HepG2 (cell line): ENCODE results near the gene NUDT22. TPM values are rescaled to one million over a fixed set of nuclear protein-coding genes. Genes with fewer than 3 reads are reported as not detected.
A peak's percentile ranks its signal among the peaks of the same experiment; 100 is the strongest.

Source experiments
- AGO2 ChIP-seq: fragments of 200-400 bp; formaldehyde crosslinking; optimal IDR thresholded peaks from 2 replicates; pipeline ENCODE3; 2017; ENCODE audit warnings: mild to moderate bottlenecking, low read depth, low read length, moderate library complexity
- CREB1 ChIP-seq, 2 experiments: fragments of 450-650 bp in 1 of 2; IDR thresholded peaks; 2 replicates each; pipeline ENCODE4 v1.6.1; 2016 to 2017; ENCODE audit warnings: control low read depth in 1 of 2, mild to moderate bottlenecking in 1 of 2, missing compliant biosample characterization in 1 of 2, missing genetic modification characterization in 1 of 2
- KDM4B ChIP-seq: sonication (generic); formaldehyde crosslinking; IDR thresholded peaks from 2 replicates; pipeline ENCODE4 v1.4.0; 2020; ENCODE audit warnings: missing genetic modification reagents
- MZF1 ChIP-seq: sonication (generic); formaldehyde crosslinking; IDR thresholded peaks from 2 replicates; pipeline ENCODE4 v1.8.1; 2023; ENCODE audit warnings: mild to moderate bottlenecking, missing genetic modification reagents, borderline replicate concordance
- PCBP2 ChIP-seq: fragments of 200-400 bp; formaldehyde crosslinking; optimal IDR thresholded peaks from 2 replicates; pipeline ENCODE3; 2018; ENCODE audit warnings: low read length, low read depth; ENCODE audit not compliant: poor library complexity, severe bottlenecking
- ZBTB7A ChIP-seq: sonication (generic); formaldehyde crosslinking; IDR thresholded peaks from 2 replicates; pipeline ENCODE4 v1.8.0; 2022; ENCODE audit warnings: mild to moderate bottlenecking, missing genetic modification reagents
- ZFP1 ChIP-seq: IDR thresholded peaks from 2 replicates; pipeline ENCODE4 v1.6.1; 2016
- ZNF3 ChIP-seq: IDR thresholded peaks from 2 replicates; pipeline ENCODE4 v1.7.0; 2017; ENCODE audit warnings: inconsistent platforms
- ZNF605 ChIP-seq: sonication (generic); formaldehyde crosslinking; IDR thresholded peaks from 2 replicates; pipeline ENCODE4 v1.8.0; 2022; ENCODE audit warnings: mild to moderate bottlenecking, missing genetic modification reagents
- ZNF788 ChIP-seq: sonication (generic); formaldehyde crosslinking; IDR thresholded peaks from 2 replicates; pipeline ENCODE4 v1.5.0; 2020; ENCODE audit warnings: mild to moderate bottlenecking, missing genetic modification reagents, borderline replicate concordance
- polyA plus RNA-seq, 8 experiments: library from polyadenylated mRNA; depleted of rRNA in 3 of 8; stranded (reverse) in 7 of 8; unstranded in 1 of 8; fragments of >200 nt; fragmentation: Illumina TruSeq in 4 of 8; extraction: Trizol in 4 of 8; gene quantifications; 2 replicates each; pipeline versions ENCODE4 v1.2.1 to v1.2.3, GENCODE V29; 2011 to 2016; ENCODE audit warnings: low read depth in 4 of 8, missing spikeins in 1 of 8, mixed read lengths in 1 of 8; ENCODE audit not compliant: insufficient read depth in 1 of 8
- total RNA-seq, 5 experiments: library from RNA; depleted of rRNA; stranded (reverse); fragments of >200 nt; fragmentation: Illumina TruSeq; extraction: Trizol; gene quantifications; 2 replicates each; pipeline ENCODE4 v1.2.3, GENCODE V29; 2016; ENCODE audit warnings: low read depth in 1 of 5
- TF ChIP-seq, protein P1 (sequence below): sonication (generic); formaldehyde crosslinking; IDR thresholded peaks from 2 replicates; pipeline ENCODE4 v1.5.1; 2020; ENCODE audit warnings: missing genetic modification reagents, mild to moderate bottlenecking, borderline replicate concordance
- TF ChIP-seq, protein P2 (sequence below): sonication (generic); formaldehyde crosslinking; conservative IDR thresholded peaks from 2 replicates; pipeline ENCODE4 v1.4.0; 2020; ENCODE audit warnings: missing genetic modification reagents
- TF ChIP-seq, protein P3 (sequence below): sonication (generic); formaldehyde crosslinking; conservative IDR thresholded peaks from 2 replicates; pipeline ENCODE4 v1.4.0; 2020; ENCODE audit warnings: missing genetic modification reagents
- TF ChIP-seq, protein P4 (sequence below): IDR thresholded peaks from 2 replicates; pipeline ENCODE4 v1.6.1; 2012; ENCODE audit warnings: low read length, improper control_type of control experiment
- TF ChIP-seq, protein P5 (sequence below): sonication (generic); formaldehyde crosslinking; IDR thresholded peaks from 2 replicates; pipeline ENCODE4 v1.4.0; 2020; ENCODE audit warnings: mild to moderate bottlenecking, missing genetic modification reagents

NUDT22 gene
- total and polyA plus RNA-seq, 2 of the 13 experiments (the other 11 are each of a cell fraction or from before 2014, with no cell fraction given): 33.5 to 39.8 TPM

DNA sequence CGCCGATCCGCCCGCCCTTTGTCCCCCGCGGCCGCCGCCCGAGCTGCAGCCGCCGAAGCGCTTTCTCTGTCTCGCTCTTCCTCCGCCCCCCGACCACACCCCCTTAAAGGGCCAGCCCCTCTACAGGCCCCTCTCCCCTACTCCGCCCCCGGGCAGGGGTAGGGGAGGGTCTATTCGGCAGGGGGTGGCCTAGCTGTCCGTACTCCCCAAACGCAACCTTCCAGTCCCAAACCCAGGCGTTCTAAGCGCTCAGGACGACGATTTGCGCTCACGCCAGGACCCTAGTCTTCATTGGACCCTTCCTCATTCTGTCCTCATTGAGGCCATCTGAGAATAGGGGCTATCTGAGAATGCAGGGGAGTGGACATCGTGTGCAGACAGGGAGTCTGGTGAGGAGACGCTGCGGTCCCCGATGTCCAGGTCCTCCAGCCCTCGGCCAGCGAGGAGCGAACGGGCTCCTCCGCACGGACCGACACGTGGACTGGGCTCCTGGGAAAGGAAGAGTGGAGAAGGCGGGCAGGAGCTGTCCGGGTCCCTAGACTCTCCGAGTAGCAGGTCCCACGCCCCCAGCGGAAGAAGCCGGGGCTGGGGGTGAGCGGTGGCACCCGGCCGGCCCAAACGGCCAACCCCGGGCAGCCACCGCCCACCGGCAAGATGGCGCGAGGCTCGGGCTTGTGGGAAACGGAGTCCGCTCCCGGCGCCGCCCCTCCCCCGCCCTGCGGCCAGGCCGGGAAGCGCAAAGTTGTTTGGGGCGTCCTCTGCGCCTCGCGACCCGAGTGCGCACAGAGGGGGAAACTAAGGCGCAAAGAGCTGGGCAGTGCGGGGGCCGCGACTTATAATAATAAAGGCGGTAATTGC is 21.0 kb downstream of the NUDT22 start, which contains the start of gene PPP1R14B (continued):
- TF ChIP-seq, protein P1, sequence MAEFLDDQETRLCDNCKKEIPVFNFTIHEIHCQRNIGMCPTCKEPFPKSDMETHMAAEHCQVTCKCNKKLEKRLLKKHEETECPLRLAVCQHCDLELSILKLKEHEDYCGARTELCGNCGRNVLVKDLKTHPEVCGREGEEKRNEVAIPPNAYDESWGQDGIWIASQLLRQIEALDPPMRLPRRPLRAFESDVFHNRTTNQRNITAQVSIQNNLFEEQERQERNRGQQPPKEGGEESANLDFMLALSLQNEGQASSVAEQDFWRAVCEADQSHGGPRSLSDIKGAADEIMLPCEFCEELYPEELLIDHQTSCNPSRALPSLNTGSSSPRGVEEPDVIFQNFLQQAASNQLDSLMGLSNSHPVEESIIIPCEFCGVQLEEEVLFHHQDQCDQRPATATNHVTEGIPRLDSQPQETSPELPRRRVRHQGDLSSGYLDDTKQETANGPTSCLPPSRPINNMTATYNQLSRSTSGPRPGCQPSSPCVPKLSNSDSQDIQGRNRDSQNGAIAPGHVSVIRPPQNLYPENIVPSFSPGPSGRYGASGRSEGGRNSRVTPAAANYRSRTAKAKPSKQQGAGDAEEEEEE: no peak
- TF ChIP-seq KDM4B (0 out of 2 replicates have a peak, but pooled peaks have one; percentile 10), AGO2 (peak; percentile 77), ZBTB7A (no peak; the same call in 1 of the 2 replicates), ZNF788 (CRISPR knock-in tag) (peak; percentile 70; the same call in 1 of the 2 replicates), CREB1 (IDR thresholded peaks at IDR 0.05) (no peak), CREB1 (CRISPR knock-in tag; IDR thresholded peaks at IDR 0.05) (no peak), ZNF3 (no peak), MZF1 (no peak), ZNF605 (no peak; the same call in 1 of the 2 replicates), PCBP2 (no peak), ZFP1 (CRISPR knock-in tag) (no peak)
- TF ChIP-seq, protein P2, sequence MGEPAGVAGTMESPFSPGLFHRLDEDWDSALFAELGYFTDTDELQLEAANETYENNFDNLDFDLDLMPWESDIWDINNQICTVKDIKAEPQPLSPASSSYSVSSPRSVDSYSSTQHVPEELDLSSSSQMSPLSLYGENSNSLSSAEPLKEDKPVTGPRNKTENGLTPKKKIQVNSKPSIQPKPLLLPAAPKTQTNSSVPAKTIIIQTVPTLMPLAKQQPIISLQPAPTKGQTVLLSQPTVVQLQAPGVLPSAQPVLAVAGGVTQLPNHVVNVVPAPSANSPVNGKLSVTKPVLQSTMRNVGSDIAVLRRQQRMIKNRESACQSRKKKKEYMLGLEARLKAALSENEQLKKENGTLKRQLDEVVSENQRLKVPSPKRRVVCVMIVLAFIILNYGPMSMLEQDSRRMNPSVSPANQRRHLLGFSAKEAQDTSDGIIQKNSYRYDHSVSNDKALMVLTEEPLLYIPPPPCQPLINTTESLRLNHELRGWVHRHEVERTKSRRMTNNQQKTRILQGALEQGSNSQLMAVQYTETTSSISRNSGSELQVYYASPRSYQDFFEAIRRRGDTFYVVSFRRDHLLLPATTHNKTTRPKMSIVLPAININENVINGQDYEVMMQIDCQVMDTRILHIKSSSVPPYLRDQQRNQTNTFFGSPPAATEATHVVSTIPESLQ (CRISPR knock-in tag): 0 out of 2 replicates have a peak, but pooled peaks have one; percentile 65
- TF ChIP-seq, protein P3, sequence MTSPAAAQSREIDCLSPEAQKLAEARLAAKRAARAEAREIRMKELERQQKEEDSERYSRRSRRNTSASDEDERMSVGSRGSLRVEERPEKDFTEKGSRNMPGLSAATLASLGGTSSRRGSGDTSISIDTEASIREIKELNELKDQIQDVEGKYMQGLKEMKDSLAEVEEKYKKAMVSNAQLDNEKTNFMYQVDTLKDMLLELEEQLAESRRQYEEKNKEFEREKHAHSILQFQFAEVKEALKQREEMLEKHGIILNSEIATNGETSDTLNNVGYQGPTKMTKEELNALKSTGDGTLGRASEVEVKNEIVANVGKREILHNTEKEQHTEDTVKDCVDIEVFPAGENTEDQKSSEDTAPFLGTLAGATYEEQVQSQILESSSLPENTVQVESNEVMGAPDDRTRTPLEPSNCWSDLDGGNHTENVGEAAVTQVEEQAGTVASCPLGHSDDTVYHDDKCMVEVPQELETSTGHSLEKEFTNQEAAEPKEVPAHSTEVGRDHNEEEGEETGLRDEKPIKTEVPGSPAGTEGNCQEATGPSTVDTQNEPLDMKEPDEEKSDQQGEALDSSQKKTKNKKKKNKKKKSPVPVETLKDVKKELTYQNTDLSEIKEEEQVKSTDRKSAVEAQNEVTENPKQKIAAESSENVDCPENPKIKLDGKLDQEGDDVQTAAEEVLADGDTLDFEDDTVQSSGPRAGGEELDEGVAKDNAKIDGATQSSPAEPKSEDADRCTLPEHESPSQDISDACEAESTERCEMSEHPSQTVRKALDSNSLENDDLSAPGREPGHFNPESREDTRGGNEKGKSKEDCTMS (CRISPR knock-in tag): no peak
- TF ChIP-seq, protein P4, sequence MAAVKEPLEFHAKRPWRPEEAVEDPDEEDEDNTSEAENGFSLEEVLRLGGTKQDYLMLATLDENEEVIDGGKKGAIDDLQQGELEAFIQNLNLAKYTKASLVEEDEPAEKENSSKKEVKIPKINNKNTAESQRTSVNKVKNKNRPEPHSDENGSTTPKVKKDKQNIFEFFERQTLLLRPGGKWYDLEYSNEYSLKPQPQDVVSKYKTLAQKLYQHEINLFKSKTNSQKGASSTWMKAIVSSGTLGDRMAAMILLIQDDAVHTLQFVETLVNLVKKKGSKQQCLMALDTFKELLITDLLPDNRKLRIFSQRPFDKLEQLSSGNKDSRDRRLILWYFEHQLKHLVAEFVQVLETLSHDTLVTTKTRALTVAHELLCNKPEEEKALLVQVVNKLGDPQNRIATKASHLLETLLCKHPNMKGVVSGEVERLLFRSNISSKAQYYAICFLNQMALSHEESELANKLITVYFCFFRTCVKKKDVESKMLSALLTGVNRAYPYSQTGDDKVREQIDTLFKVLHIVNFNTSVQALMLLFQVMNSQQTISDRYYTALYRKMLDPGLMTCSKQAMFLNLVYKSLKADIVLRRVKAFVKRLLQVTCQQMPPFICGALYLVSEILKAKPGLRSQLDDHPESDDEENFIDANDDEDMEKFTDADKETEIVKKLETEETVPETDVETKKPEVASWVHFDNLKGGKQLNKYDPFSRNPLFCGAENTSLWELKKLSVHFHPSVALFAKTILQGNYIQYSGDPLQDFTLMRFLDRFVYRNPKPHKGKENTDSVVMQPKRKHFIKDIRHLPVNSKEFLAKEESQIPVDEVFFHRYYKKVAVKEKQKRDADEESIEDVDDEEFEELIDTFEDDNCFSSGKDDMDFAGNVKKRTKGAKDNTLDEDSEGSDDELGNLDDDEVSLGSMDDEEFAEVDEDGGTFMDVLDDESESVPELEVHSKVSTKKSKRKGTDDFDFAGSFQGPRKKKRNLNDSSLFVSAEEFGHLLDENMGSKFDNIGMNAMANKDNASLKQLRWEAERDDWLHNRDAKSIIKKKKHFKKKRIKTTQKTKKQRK: no peak
- TF ChIP-seq, protein P5, sequence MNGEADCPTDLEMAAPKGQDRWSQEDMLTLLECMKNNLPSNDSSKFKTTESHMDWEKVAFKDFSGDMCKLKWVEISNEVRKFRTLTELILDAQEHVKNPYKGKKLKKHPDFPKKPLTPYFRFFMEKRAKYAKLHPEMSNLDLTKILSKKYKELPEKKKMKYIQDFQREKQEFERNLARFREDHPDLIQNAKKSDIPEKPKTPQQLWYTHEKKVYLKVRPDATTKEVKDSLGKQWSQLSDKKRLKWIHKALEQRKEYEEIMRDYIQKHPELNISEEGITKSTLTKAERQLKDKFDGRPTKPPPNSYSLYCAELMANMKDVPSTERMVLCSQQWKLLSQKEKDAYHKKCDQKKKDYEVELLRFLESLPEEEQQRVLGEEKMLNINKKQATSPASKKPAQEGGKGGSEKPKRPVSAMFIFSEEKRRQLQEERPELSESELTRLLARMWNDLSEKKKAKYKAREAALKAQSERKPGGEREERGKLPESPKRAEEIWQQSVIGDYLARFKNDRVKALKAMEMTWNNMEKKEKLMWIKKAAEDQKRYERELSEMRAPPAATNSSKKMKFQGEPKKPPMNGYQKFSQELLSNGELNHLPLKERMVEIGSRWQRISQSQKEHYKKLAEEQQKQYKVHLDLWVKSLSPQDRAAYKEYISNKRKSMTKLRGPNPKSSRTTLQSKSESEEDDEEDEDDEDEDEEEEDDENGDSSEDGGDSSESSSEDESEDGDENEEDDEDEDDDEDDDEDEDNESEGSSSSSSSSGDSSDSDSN (CRISPR knock-in tag): peak; percentile 72; the same call in 1 of the 2 replicates
